Sigmoid colon (tissue), 4 donors: Measurements from ENCODE around the gene THAP8.

ENCODE experiments used
- EP300 ChIP-seq, 4 donors: sonication (generic); formaldehyde crosslinking; IDR thresholded peaks; one replicate each; pipeline ENCODE4 v1.6.1; 2017; ENCODE audit warnings: antibody characterized with exemption in 4 of 4
- POLR2A ChIP-seq, 2 donors: fragments of 450-650 bp; IDR thresholded peaks; one replicate each; pipeline ENCODE4 v1.6.1; 2016; ENCODE audit warnings: antibody characterized with exemption in 2 of 2, mild to moderate bottlenecking in 2 of 2, moderate library complexity in 2 of 2
- POLR2AphosphoS5 ChIP-seq, 4 donors: sonication (generic); formaldehyde crosslinking; IDR thresholded peaks; one replicate each; pipeline ENCODE4 v1.6.1; 2017; ENCODE audit warnings: antibody characterized with exemption in 4 of 4
- TF ChIP-seq, protein P1 (sequence below), 4 experiments: fragments of 450-650 bp in 3 of 4; fragments of 200-600 bp in 1 of 4; IDR thresholded peaks; one replicate each; pipeline ENCODE4 v1.5.1; 2016 to 2019; ENCODE audit warnings: antibody characterized with exemption in 4 of 4, mild to moderate bottlenecking in 3 of 4, moderate library complexity in 2 of 4

DNA sequence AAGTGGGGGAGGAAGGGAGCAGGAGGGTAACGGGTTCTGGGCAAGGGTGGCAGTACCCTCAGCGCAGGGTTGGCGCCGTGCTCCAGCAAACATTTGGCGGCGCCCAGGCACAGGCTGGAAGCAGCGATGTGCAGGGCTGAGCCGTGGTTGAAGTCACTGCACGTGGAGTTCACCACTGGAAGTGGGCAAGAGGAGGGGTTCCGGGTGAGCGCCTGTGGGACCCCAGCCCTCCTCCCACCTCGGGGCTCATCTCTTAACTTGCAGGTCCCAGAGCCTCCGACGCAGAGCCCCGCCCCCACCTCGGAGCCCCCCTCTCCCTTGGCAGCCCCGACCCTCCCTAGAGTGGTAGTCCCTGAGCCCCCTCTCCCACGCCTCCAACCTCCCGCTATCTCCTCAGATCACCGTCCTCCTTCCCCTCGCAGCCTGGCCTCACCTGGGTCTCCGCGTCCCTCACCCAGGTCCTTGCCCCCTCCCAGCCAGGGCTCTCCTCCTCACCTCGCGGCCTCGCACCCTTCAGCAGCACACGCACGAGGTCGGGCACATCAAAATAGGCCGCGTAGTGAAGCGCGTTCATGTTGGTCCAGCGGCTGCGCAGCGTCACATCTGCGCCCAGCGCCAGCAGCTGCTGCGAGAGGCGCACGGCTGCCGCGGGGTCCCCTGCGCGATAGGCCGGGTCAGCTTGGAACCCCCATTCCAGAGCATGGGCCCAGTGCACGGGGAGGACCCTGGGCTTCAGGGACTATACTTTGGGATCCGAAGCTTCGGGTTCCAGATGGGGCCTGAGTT is 27.8 kb downstream of the THAP8 start:
- TF ChIP-seq, protein P1, sequence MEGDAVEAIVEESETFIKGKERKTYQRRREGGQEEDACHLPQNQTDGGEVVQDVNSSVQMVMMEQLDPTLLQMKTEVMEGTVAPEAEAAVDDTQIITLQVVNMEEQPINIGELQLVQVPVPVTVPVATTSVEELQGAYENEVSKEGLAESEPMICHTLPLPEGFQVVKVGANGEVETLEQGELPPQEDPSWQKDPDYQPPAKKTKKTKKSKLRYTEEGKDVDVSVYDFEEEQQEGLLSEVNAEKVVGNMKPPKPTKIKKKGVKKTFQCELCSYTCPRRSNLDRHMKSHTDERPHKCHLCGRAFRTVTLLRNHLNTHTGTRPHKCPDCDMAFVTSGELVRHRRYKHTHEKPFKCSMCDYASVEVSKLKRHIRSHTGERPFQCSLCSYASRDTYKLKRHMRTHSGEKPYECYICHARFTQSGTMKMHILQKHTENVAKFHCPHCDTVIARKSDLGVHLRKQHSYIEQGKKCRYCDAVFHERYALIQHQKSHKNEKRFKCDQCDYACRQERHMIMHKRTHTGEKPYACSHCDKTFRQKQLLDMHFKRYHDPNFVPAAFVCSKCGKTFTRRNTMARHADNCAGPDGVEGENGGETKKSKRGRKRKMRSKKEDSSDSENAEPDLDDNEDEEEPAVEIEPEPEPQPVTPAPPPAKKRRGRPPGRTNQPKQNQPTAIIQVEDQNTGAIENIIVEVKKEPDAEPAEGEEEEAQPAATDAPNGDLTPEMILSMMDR (IDR thresholded peaks at IDR 0.05) = no peak
- TF ChIP-seq POLR2AphosphoS5 (IDR thresholded peaks at IDR 0.05) = no peak
- TF ChIP-seq EP300 (IDR thresholded peaks at IDR 0.05) = no peak
- no peak for TF ChIP-seq POLR2A (IDR thresholded peaks at IDR 0.05)
